GM12878 (cell line): ENCODE measurements around the gene SQSTM1. TPM values are rescaled to one million over a fixed set of nuclear protein-coding genes. Genes with fewer than 3 reads are reported as not detected.

ENCODE experiments used
- ATAC-seq: fragments of 200-7000 bp; cut with Tn5 transposase; 3 replicates; pipeline ENCODE4 v1.9.1; 2020; ENCODE audit warnings: mild to moderate bottlenecking, moderate library complexity
- BruUV-seq: library from RNA; stranded (reverse); fragments of 400-500 nt; replicated peaks from 2 replicates; lab custom pipeline; 2021; lab: Mats Ljungman, UMichigan
- CTCF ChIA-PET: fragments of 300-600 bp; sonication (Branson Sonifier 250); formaldehyde crosslinking; extraction: SDS; loops from one replicate; lab custom pipeline; 2021; ENCODE audit warnings: inconsistent platforms; lab: Yijun Ruan, JAX
- POLR2A ChIA-PET: fragments of 350-600 bp; formaldehyde crosslinking; extraction: SDS; loops from one replicate; lab custom pipeline; 2021; ENCODE audit warnings: inconsistent platforms; lab: Charles Lee
- RAD21 ChIA-PET: fragments of 300-600 bp; sonication (Branson Sonifier 250); formaldehyde crosslinking; loops from one replicate; lab custom pipeline; 2023; ENCODE audit warnings: antibody characterized with exemption; ENCODE audit not compliant: unreplicated experiment; lab: Charles Lee
- SMC1A ChIA-PET: fragments of 300-600 bp; sonication (Branson Sonifier 250); formaldehyde crosslinking; loops from one replicate; lab custom pipeline; 2023; ENCODE audit not compliant: unreplicated experiment, uncharacterized antibody; lab: Charles Lee
- DNase-seq: peaks from one replicate; pipeline ENCODE4 v3.0.0-alpha.2; 2011; ENCODE audit warnings: low read depth, low spot score
- FAIRE-seq: peaks from 3 replicates; lab custom pipeline; 2011; peaks lifted over from hg19 to GRCh38; lab: Jason Lieb, UNC
- H2AFZ ChIP-seq: 2 replicates; pipeline ENCODE4 v1.6.0; 2011; ENCODE audit warnings: low read depth, low read length, control low read depth; ENCODE audit not compliant: control insufficient read depth
- H3K27ac ChIP-seq: 2 replicates; pipeline ENCODE4 v1.5.1; 2011; ENCODE audit warnings: control low read depth; ENCODE audit not compliant: control insufficient read depth, insufficient read depth
- H3K27me3 ChIP-seq, 2 experiments: replicated peaks in 1 of 2; 2 replicates each; pipeline versions ENCODE4 v1.6.0 to v1.6.1; 2011; ENCODE audit warnings: low read length in 1 of 2; ENCODE audit not compliant: control insufficient read depth in 2 of 2, insufficient read depth in 2 of 2
- H3K36me3 ChIP-seq, 2 experiments: 2 replicates each; pipeline ENCODE4 v1.5.1; 2011; ENCODE audit warnings: low read length in 1 of 2; ENCODE audit not compliant: control insufficient read depth in 2 of 2, insufficient read depth in 2 of 2
- H3K4me1 ChIP-seq: 2 replicates; pipeline ENCODE4 v1.6.1; 2011; ENCODE audit warnings: mild to moderate bottlenecking, low read length, moderate library complexity, mixed read lengths; ENCODE audit not compliant: control insufficient read depth, insufficient read depth
- H3K4me2 ChIP-seq: 2 replicates; pipeline ENCODE4 v1.6.0; 2011; ENCODE audit warnings: control low read depth; ENCODE audit not compliant: control insufficient read depth, insufficient read depth
- H3K4me3 ChIP-seq: fragments of 200-600 bp; sonication (generic); 2 replicates; pipeline ENCODE4 v1.5.1; 2016
- H3K79me2 ChIP-seq: 2 replicates; pipeline ENCODE4 v1.6.0; 2011; ENCODE audit warnings: low read length; ENCODE audit not compliant: control insufficient read depth, insufficient read depth
- H3K9ac ChIP-seq: 2 replicates; pipeline ENCODE4 v1.8.0; 2011; ENCODE audit warnings: low read length, control low read depth, mixed read lengths; ENCODE audit not compliant: control insufficient read depth, insufficient read depth
- H3K9me3 ChIP-seq: replicated peaks from 3 replicates; pipeline ENCODE4 v1.5.1; 2011; ENCODE audit warnings: mild to moderate bottlenecking, low read length; ENCODE audit not compliant: control insufficient read depth, insufficient read depth
- H4K20me1 ChIP-seq: 2 replicates; pipeline ENCODE4 v1.6.0; 2011; ENCODE audit not compliant: control insufficient read depth, insufficient read depth
- FOXK2 ChIP-seq: fragments of 450-650 bp; IDR thresholded peaks from 2 replicates; pipeline ENCODE4 v1.6.1; 2017; ENCODE audit warnings: mild to moderate bottlenecking, moderate library complexity
- GABPA ChIP-seq: IDR thresholded peaks from 2 replicates; pipeline ENCODE4 v1.6.1; 2014; ENCODE audit warnings: antibody characterized with exemption, low read depth, mild to moderate bottlenecking, inconsistent platforms
- MTA3 ChIP-seq: IDR thresholded peaks from 2 replicates; pipeline ENCODE4 v1.6.1; 2012; ENCODE audit warnings: low read length, inconsistent platforms, borderline replicate concordance
- NFXL1 ChIP-seq: fragments of 450-650 bp; IDR thresholded peaks from 2 replicates; pipeline ENCODE4 v1.6.1; 2017; ENCODE audit warnings: antibody characterized with exemption, mild to moderate bottlenecking, borderline replicate concordance
- POLR2A ChIP-seq: IDR thresholded peaks from 2 replicates; pipeline ENCODE4 v1.6.1; 2011; ENCODE audit warnings: low read depth, mild to moderate bottlenecking, low read length
- RAD51 ChIP-seq: fragments of 450-650 bp; IDR thresholded peaks from 2 replicates; pipeline ENCODE4 v1.6.1; 2016; ENCODE audit warnings: moderate library complexity, mild to moderate bottlenecking, inconsistent platforms
- RB1 ChIP-seq: fragments of 450-650 bp; formaldehyde crosslinking; IDR thresholded peaks from 2 replicates; pipeline ENCODE4 v1.6.1; 2017; ENCODE audit warnings: mild to moderate bottlenecking, borderline replicate concordance
- STAT1 ChIP-seq: fragments of 450-650 bp; conservative IDR thresholded peaks from 2 replicates; pipeline ENCODE4 v1.6.1; 2014; ENCODE audit warnings: antibody characterized with exemption, mild to moderate bottlenecking
- WGBS: methylation state at CpG from one replicate; pipeline ENCODE4 v1.1.6; 2016; ENCODE audit warnings: low lambda C conversion rate; ENCODE audit not compliant: insufficient replicate concordance, insufficient coverage; ENCODE audit errors: missing lambda C conversion rate; 5-methylcytosine and 5-hydroxymethylcytosine counted together
- in situ Hi-C: fragments of 300-500 bp; cut with MboI; formaldehyde crosslinking; loops from 9 replicates; pipeline ENCODE4 v1.14.3; 2018; ENCODE audit warnings: mixed read lengths
- intact Hi-C: fragments of 100-400 bp; cut with micrococcal nuclease; formaldehyde crosslinking; loops from one replicate; pipeline ENCODE4 v1.14.2; 2022; ENCODE audit not compliant: unreplicated experiment
- polyA plus RNA-seq, 11 experiments: library from polyadenylated mRNA; depleted of rRNA in 4 of 11; unstranded in 6 of 11; stranded (reverse) in 5 of 11; fragments of >200 nt; fragmentation: Nextera tagmentation in 4 of 11; fragmentation: Illumina TruSeq in 1 of 11; extraction: Ambion mirVana in 4 of 11; extraction: Trizol in 1 of 11; gene quantifications; 1 replicate in 1 of 11; 2 replicates in 10 of 11; pipeline versions ENCODE4 v1.2.1 to v1.2.3, GENCODE V29; 2011 to 2016; ENCODE audit warnings: inconsistent platforms in 2 of 11, missing spikeins in 2 of 11, low read depth in 1 of 11
- total RNA-seq, 4 experiments: library from RNA; depleted of rRNA in 3 of 4; stranded (reverse); fragments of >200 nt in 3 of 4; fragmentation: Illumina TruSeq in 1 of 4; extraction: Trizol in 1 of 4; gene quantifications; 2 replicates each; pipeline versions ENCODE4 v1.2.1 to v1.2.3, GENCODE V29; 2013 to 2021
- TF ChIP-seq, protein P1 (sequence below): fragments of 450-650 bp; formaldehyde crosslinking; IDR thresholded peaks from 2 replicates; pipeline ENCODE4 v1.4.0; 2020; ENCODE audit warnings: mild to moderate bottlenecking, moderate library complexity
- TF ChIP-seq, protein P2 (sequence below): fragments of 450-650 bp; IDR thresholded peaks from 2 replicates; pipeline ENCODE4 v1.6.1; 2016; ENCODE audit warnings: mild to moderate bottlenecking

Gene SQSTM1
- total and polyA plus RNA-seq, 10 of the 15 experiments (the other 5 are each of a cell fraction or from before 2014, with no cell fraction given) = 6.3 to 138 (median 62.1) TPM

DNA sequence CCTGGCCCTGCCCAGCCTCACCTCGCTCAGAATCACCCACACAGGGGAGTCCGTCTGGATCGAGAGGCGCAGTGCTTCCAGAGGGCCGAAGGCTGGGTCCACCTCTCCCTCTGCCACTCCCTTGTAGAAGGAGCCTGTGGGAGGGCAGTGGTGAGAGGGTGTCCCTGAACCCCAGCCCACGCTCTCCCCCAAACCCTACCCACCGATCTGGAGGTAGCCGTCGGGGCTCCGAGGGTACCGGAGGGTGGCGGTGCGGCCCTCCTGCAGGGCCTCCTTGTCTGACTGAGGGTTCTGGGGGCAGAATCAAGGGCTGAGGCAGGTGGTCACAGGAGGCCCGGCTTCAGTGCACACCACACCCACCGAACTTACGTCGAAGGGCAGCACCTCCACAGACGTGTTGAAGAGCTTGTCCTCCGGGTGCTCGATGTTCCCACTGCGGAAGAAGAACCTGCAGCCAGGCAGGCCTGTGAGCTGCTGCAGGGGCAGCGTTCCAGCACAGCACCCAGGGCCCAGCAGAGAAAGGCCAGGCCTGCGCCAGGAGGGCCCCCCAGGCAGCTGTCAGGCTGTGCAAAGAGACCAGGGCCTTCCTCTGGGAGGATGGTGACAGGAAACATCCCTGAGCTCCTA, 22.4 kb upstream of the SQSTM1 start:
- Histone ChIP-seq H3K4me1 (peaks cover 22% of the 10 kb centered on the region), H3K27ac (no peak overlapping the region), H3K27me3 (no peaks in the 10 kb centered on the region), H3K79me2 (no peaks in the 10 kb centered on the region; the same call in 1 of the 2 replicates), H3K4me2 (no peak overlapping the region), H3K9me3 (no peaks in the 10 kb centered on the region), H3K36me3 (peaks cover 0 to 13% of the 10 kb centered on the region in 2 experiments; a peak in 2 of 4 replicates), H3K9ac (no peak overlapping the region)
- ChIA-PET SMC1A (interaction anchor here (1.0 kb wide), 1 partner anchor 21 kb away, joined by 4 read pairs; no protein-coding TSS in a partner anchor), CTCF (interaction anchor here (0.6 to 2.5 kb wide), 5 partner anchors 7 to 71 kb away, joined by 3 to 16 read pairs (median 3); partner anchors contain the start of gene MRNIP), POLR2A (no interaction called here), RAD21 (no interaction called here)
- in situ Hi-C loops = loop anchor here (25.0 kb wide), 1 partner anchor 289 kb away; no protein-coding TSS in a partner anchor
- FAIRE-seq (no peak), ATAC-seq (no peak)
- WGBS = 91% methylated on average over 23 of the region's 23 CpGs
- no TSS peak for BruUV-seq
- TF ChIP-seq POLR2A (0 out of 2 replicates have a peak, but pooled peaks have one; percentile 25), RAD51 (no peak)
- TF ChIP-seq, all 136 proteins: peak for 1
- Histone ChIP-seq H2AFZ (no peak overlapping the region), H3K4me3 (no peak overlapping the region), H4K20me1 (no peaks in the 10 kb centered on the region)
- DNase-seq = no peak
- intact Hi-C loops = loop anchor here (5.0 kb wide), 1 partner anchor 36 kb away; no protein-coding TSS in a partner anchor

DNA sequence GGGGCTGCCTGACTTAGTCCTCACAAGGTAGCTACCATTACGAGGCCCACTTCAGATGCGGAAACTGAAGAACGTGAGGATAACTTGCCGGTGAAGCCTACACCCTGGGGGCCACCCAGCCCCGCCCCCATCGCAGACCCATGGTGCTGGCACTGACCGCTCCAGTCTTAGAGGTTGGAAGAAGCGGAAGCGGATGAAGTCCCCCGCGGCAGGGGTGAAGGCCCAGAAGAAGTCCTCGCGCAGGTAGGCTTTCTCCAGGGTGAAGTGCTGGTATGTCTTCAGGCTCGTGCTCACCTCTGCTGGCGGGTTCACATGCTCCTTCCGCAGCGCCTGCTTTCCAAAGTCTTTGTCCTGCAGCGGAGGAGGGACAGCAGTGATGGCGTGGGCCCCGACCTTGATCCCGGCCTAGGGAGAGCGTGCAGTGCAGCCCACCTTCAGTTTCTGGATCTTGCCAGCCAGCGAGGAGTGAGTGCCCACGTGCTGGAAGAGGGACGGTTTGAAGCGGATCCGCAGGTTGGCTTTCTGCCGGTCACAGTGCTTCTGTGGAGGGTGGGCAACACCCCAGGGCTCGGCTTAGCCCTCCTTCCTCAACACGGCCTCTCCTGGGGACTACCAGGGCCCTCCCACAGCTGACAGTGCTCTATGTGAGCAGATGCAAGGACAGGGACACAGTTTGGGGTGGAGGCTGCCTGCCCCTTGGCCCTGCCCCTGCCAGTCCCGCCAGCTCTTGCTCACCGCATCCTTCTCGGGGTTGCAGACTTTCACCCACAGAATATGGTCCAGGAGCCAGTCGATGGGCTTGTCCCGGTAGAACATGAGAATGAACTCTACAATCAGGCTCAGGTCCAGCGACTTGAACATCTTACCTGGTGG, 21.7 kb upstream of the SQSTM1 start:
- in situ Hi-C loops = loop anchor here (25.0 kb wide), 1 partner anchor 288 kb away; no protein-coding TSS in a partner anchor
- BruUV-seq = no TSS peak
- Histone ChIP-seq H2AFZ (no peak overlapping the region), H3K9me3 (no peaks in the 10 kb centered on the region), H4K20me1 (no peaks in the 10 kb centered on the region), H3K9ac (no peak overlapping the region), H3K79me2 (peaks cover 5% of the 10 kb centered on the region), H3K4me3 (no peak overlapping the region), H3K27ac (no peak overlapping the region), H3K4me1 (peaks cover 20% of the 10 kb centered on the region), H3K4me2 (no peak overlapping the region), H3K27me3 (no peaks in the 10 kb centered on the region), H3K36me3 (peaks cover 0 to 13% of the 10 kb centered on the region in 2 experiments; a peak in 2 of 4 replicates)
- CTCF ChIA-PET = interaction anchor here (0.7 to 2.5 kb wide), 2 partner anchors 36 to 70 kb away, joined by 3 to 16 read pairs; no protein-coding TSS in a partner anchor
- POLR2A ChIA-PET = no interaction called here
- no peak for FAIRE-seq
- intact Hi-C loops = loop anchor here (5.0 kb wide), 1 partner anchor 37 kb away; no protein-coding TSS in a partner anchor
- ATAC-seq = no peak
- SMC1A ChIA-PET = no interaction called here
- RAD21 ChIA-PET = interaction anchor here (0.6 kb wide), 1 partner anchor 65 kb away, joined by 3 read pairs; no protein-coding TSS in a partner anchor
- 92% methylated on average over 36 of the region's 36 CpGs for WGBS
- DNase-seq = no peak
- TF ChIP-seq GABPA (no peak), FOXK2 (no peak), STAT1 (no peak), RB1 (no peak), MTA3 (no peak), NFXL1 (no peak)
- TF ChIP-seq, protein P1, sequence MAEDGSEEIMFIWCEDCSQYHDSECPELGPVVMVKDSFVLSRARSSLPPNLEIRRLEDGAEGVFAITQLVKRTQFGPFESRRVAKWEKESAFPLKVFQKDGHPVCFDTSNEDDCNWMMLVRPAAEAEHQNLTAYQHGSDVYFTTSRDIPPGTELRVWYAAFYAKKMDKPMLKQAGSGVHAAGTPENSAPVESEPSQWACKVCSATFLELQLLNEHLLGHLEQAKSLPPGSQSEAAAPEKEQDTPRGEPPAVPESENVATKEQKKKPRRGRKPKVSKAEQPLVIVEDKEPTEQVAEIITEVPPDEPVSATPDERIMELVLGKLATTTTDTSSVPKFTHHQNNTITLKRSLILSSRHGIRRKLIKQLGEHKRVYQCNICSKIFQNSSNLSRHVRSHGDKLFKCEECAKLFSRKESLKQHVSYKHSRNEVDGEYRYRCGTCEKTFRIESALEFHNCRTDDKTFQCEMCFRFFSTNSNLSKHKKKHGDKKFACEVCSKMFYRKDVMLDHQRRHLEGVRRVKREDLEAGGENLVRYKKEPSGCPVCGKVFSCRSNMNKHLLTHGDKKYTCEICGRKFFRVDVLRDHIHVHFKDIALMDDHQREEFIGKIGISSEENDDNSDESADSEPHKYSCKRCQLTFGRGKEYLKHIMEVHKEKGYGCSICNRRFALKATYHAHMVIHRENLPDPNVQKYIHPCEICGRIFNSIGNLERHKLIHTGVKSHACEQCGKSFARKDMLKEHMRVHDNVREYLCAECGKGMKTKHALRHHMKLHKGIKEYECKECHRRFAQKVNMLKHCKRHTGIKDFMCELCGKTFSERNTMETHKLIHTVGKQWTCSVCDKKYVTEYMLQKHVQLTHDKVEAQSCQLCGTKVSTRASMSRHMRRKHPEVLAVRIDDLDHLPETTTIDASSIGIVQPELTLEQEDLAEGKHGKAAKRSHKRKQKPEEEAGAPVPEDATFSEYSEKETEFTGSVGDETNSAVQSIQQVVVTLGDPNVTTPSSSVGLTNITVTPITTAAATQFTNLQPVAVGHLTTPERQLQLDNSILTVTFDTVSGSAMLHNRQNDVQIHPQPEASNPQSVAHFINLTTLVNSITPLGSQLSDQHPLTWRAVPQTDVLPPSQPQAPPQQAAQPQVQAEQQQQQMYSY (CRISPR knock-in tag) = no peak
- TF ChIP-seq, protein P2, sequence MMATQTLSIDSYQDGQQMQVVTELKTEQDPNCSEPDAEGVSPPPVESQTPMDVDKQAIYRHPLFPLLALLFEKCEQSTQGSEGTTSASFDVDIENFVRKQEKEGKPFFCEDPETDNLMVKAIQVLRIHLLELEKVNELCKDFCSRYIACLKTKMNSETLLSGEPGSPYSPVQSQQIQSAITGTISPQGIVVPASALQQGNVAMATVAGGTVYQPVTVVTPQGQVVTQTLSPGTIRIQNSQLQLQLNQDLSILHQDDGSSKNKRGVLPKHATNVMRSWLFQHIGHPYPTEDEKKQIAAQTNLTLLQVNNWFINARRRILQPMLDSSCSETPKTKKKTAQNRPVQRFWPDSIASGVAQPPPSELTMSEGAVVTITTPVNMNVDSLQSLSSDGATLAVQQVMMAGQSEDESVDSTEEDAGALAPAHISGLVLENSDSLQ = no peak
